Ishikawa (cell line): Measurements from ENCODE around the gene SVIP.

Experiments used
- EP300 ChIP-seq: IDR thresholded peaks from 2 replicates; pipeline ENCODE4 v1.6.1; 2012; ENCODE audit warnings: borderline replicate concordance
- TAF1 ChIP-seq: IDR thresholded peaks from 2 replicates; pipeline ENCODE4 v1.6.1; 2012; ENCODE audit warnings: low read depth, mild to moderate bottlenecking
- TF ChIP-seq, protein P1 (sequence below): IDR thresholded peaks from 2 replicates; pipeline ENCODE4 v1.6.1; 2012
- TF ChIP-seq, protein P2 (sequence below): IDR thresholded peaks from 2 replicates; pipeline ENCODE4 v1.6.1; 2012

DNA sequence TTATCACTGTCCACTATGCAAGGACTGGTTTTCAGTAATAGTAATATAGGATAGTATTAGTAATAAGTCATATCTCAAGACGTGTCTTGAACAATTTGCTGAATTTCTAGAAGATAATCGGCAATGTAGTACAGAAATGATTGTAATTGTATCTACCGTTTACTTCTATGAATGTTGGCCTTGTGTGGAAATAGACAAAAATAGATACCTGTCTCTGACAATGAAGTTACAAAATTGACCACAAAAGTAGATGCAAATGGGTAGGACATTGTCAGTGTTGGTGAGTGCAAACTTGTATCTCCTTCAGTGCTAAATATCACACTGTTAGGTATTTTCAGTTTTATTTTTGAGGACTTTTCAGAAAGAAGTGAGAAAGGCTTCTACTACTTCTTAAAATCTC is 43.1 kb downstream of the SVIP start:
- TF ChIP-seq, protein P1, sequence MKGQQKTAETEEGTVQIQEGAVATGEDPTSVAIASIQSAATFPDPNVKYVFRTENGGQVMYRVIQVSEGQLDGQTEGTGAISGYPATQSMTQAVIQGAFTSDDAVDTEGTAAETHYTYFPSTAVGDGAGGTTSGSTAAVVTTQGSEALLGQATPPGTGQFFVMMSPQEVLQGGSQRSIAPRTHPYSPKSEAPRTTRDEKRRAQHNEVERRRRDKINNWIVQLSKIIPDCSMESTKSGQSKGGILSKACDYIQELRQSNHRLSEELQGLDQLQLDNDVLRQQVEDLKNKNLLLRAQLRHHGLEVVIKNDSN, result no peak
- TF ChIP-seq, protein P2, sequence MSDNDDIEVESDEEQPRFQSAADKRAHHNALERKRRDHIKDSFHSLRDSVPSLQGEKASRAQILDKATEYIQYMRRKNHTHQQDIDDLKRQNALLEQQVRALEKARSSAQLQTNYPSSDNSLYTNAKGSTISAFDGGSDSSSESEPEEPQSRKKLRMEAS, result no peak
- TF ChIP-seq TAF1 (no peak), EP300 (no peak)
